HG02884 (cell line): ENCODE measurements around the gene CRLF2.
"Not testable (repeated sequence)": the region's sequence is repeated elsewhere in the genome, so short reads cannot be mapped to it uniquely, and the experiment has no call there.

Experiments
- ATAC-seq: cut with Tn5 transposase; IDR thresholded peaks from one replicate; pipeline ENCODE4 v1.9.1; 2021; ENCODE audit warnings: mild to moderate bottlenecking, moderate library complexity; ENCODE audit not compliant: unreplicated experiment

CRLF2 gene

DNA sequence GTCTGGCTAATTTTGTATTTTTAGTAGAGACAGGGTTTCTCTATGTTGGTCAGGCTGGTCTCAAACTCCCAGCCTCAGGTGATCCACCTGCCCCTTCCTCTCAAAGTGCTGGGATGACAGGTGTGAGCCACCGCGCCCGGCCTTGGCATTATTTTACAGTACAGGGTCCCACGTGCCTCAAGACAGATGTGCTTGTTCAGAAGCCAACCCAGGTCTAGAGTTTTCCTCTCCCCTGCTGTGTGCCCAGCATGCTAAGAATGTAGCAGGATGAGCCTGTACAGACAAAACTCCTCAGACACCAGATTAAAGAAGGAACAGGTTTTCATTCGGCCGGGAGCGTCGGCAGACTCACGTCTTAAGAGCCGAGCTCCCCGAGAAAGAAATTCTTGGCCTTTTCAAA is 42.2 kb downstream of the CRLF2 start:
- ATAC-seq: no peak

DNA sequence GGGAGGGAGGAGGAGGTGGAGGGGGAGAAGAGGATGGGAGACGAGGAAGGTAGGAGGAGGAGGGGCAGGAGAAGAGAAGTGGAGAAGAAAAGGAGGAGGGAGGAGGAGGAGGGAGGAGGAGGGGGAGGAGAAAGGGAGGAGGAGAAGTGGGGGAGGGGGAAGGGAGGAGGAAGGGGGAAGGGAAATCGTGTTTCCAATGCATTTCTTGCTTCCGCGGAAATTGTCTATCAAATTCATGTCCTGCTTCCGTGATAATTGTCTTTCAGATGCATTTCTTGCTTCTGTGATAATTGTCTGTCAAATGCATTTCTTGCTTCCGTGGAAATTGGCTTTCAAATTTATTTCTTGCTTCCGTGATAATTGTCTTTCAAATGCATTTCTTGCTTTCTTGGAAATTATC is 43.3 kb downstream of the CRLF2 start:
- ATAC-seq: no peak

DNA sequence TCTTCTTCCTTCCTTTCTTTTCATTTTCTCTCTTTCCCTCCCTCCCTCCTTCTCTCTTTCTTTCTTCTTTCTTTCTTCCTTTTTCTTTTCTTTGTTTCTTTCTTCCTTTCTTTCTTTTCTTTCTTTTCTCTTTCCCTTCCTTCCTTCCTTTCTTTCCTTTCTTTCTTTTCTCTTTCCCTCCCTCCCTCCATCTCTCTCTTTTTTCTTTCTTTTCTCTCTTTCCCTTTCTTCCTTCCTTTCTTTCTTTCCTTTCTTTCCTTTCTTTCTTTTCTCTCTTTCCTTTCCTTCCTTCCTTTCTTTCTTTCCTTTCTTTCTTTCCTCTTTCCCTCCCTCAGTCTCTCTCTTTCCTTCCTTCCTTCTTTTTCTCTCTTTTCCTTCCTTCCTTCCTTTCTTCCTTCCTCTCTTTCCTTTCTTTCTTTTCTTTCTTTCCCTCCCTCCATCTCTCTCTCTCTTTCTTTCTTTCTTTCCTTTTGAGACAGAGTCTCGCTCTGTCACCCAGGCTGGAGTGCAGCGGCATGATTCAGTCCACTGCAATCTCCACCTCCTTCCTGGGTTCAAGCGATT is 44.4 kb downstream of the CRLF2 start:
- ATAC-seq: no peak

DNA sequence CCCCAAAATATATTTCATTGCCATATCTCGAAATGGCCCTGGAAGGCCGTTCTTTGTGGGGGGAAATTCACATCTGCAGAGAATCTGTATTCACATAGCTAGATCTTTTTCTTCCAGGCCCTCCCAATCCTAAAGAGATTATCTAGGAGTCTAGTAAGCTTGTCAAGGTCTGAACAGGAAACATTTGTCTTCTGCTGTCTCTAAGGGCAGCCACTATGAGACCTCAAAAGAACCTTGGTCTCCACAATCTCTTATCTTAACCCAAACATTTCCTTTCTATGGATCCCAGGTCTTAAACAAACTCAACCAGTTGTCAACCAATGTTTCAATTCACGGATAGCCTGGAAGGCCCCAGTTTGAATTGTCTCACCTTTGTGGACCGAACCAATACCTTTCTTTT is 45.0 kb downstream of the CRLF2 start:
- ATAC-seq: no peak

DNA sequence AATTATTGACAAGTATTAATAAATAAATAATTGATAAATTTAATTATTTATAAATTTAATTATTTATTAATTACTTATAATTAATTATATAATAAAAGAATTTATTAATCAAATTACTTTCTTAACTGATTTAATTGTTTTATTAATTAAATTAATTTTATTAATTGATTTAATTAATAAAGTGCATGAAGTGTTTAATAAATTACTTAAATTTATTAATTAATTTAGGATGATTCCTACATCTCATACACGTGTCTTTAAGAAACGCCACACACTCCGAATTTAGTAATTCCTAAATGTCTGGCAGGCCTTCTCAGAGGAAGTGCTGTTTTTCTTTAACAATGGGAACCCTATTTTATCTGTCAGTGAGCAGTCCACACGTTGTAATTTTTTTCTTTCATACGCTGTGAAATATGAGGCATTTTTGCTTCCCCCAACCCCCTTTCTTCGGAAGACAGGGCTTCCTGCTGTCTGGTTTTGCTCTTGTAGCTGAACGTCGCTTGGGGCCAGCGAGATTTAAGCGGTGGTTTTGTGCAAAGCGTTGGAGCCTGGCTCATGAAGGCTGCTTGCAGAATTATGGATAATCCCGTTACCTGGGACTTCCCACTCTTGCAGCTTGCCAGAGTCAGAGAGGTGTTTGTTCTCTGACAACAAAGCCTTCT is 46.8 kb downstream of the CRLF2 start:
- ATAC-seq: no peak

- no peak for ATAC-seq
Measured at GRCh38 chrX:1164322-1165288, 47.8 kb downstream of the CRLF2 start.

DNA sequence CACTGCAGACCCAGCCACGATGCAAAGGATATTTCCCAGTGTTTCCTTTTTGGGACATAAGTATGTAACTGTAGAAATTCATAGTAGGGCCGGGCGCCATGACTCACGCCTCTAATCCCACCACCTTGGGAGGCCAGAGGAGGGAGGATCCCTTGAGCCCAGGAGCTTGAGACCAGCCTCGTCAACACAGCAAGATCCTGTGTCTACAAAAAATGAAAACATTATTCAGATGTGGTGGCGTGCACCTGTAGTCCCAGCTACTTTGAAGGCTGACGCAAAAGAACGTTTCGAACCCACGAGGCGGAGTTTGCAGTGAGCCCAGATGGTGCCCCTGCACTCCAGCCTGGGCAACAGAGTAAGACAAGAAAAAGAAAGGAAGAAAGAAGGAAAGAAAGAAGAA is 49.2 kb downstream of the CRLF2 start:
- no peak for ATAC-seq

DNA sequence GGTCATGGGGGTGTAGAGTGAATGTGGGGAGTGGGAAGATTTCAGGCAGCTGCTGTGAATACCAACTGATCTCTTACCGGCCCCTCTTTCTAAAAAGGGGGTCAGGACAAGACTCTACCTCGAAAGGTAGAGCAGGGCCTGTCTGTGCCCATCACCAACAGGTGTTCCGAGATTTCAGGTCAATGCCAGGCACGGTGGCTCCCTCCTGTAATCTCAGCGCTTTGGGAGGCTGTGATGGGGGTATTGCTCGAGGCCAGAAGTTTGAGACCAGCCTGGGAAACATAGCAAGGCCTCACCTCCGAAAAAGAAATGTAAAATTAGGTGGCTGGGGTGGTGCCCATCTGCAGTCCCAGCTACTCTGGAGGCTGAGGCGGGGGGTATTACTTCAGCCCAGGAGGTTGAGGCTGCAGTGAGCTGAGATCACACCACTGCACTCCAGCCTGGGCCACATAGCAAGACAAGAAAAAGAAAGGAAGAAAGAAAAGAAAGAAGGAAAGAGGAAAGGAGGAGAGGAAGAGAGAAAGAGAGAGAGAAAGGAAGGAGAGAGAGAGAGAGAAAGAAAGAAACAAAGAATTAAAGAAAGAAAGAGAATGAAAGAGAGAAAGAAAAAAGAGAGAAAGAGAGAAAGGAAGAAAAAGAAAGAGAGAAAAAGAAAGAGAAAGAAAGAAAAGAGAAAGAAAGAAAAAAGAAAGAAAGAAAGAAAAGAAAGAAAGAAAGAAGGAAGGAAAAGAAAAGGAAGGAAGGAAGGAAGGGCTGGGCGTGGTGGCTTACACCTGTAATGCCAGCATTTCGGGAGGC is 50.1 kb downstream of the CRLF2 start:
- ATAC-seq: no peak

DNA sequence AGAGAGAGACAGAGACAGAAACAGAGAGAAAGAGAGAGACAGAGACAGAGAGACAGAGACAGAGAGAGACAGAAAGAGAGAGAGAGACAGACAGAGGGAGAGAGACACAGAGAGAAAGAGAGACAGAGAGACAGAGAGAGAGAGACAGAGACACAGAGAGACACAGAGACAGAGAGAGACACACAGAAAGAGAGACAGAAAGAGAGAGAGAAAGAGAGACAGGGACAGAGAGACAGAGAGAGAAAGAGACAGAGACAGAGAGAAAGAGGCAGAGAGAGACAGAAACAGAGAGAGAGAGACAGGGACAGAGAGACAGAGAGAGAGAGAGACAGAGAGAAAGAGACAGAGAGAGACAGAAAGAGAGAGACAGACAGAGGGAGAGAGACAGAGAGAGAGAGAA is 52.9 kb downstream of the CRLF2 start:
- no peak for ATAC-seq

DNA sequence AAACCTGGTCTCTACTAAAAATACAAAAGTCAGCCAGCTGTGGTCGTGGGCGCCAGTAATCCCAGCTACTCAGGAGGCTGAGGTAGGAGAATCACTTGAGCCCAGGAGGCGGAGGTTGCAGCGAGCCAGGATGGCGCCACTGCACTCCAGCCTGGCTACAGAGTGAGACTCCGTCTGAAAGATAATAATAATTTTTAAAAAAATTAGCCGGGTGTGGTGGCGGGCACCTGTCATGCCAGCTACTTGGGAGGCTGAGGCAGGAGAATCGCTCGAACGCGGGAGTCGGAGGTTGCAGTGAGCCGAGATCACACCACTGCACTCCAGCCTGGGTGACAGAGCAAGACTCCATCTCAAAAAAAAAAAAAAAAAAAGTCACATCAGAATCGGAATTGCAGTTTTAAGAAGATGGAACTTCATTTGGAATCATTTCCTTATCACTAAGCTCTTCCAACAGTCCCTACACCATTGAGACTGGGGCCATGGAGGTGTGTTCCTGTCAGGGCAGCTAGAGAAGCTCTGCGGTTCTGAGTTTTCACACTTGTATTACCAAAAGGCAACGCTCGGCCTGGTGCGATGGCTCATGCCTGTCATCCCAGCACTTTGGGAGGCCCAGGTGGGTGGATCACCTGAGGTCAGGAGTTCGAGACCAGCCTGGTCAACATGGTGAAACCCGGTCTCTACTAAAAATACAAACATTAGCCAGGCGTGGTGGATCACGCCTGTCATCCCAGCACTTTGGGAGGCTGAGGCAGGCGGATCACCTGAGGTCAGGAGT is 55.6 kb downstream of the CRLF2 start:
- not testable (repeated sequence) for ATAC-seq

GRCh38 chrX:1153940-1154339 is 58.5 kb downstream of the CRLF2 start:
- ATAC-seq: no peak

DNA sequence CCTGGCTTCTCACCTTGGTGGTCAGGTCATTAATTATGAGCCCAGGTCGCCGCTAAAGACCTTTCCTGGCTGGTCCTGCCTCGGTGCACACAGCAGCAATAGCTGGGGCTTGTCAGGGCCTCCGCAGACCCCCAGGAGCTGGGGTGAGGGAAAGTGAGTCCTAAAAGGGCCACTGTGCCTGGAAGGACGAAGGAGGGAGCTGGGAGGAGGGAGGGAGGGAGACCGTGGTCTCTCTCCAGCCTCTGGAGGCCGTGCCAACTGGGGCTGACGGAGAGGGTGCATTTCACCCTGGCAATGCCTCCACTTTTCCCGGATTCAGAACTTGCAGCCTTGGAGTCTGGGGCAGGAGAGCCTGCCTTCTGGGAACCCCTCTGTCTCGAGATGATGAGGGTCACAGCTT is 60.4 kb downstream of the CRLF2 start:
- no peak for ATAC-seq

DNA sequence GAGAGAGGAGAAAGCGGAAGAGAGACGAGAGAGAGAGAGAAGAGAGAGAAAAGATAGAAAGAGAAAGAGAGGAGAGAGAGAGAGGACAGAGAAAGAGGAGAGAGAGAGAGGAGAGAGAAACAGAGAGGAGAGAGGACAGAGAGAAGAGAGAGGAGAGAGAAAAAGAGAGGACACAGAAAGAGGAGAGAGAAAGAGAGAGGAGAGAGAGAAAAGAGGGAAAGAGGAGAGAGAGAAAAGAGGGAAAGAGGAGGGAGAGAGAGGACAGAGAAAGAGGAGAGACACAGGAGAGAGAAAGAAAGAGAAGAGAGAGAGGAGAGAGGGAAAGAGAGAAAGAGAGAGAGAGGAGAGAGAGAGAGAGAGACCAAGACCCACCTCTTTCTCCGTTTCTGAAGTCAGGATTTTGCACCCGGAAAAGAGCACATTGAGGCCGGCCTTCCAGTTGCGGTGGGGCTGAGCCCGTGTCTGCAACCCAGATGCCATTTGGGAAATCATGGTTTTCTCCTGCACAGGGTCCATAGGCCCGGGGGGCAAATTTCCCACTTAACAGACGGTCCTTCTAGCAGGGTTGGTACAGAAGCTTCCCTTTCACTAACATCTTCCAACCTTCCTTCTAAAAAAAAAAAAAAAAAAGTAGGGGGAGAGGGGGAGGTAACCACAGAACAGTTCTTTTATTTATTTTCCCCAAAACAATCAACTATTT is 60.9 kb downstream of the CRLF2 start:
- no peak for ATAC-seq

GRCh38 chrX:1150569-1151347 is 61.7 kb downstream of the CRLF2 start:
- no peak for ATAC-seq

DNA sequence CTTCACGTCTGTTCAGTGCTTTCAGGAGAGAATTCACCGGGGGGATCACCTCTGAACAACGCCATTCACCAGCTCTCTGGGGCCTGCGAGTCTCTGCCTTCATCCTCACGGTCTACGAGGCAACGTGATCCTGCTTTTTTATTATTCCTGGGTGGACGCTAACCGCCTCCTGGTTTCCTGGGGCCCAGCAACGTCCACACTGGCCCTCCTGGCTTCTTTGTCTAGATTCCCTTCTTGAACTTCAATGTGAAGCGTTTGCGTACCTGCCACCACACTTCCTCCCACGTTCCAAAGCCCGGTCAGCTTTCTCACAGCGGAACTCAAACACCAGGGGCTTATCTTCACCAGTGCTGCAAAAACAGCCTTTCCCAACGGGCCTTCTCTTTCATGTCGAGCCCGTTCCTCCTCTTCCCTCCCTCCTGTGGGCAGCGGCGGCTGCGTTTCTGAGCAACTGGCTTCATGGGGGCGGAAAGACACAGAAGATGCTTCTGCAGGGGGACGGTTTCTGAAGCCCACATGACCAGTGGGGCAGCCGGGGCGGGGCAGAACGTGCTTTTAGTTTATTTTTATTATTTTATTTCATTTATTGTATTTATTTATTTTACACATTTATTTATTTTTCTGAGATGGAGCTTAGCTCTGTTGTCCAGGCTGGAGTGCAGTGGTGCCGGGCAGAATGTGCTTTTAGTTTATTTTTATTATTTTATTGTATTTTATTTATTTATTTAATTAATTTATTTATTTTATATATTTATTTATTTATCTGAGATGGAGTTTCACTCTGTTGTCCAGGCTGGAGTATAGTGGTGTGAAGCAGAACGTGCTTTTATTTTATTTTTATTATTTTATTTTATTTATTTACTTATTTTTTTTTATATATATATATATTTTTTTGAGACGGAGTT is 64.6 kb downstream of the CRLF2 start:
- ATAC-seq: no peak

GRCh38 chrX:1144293-1144692 is 68.2 kb downstream of the CRLF2 start:
- no peak for ATAC-seq
